UCSD-AML1 (cell line): ENCODE results near the gene TMPRSS2.
"Not testable (repeated sequence)": the region's sequence is repeated elsewhere in the genome, so short reads cannot be mapped to it uniquely, and the experiment has no call there.

ENCODE experiments used
- DNase-seq: peaks from one replicate; lab custom pipeline; 2025; ENCODE audit not compliant: unreplicated experiment; lab: John Stamatoyannopoulos, UW

Gene TMPRSS2

GRCh38 chr21:41428311-41428710 is 79.6 kb downstream of the TMPRSS2 start:
- DNase-seq = no peak

GRCh38 chr21:41427556-41427955 is 80.4 kb downstream of the TMPRSS2 start:
- no peak for DNase-seq

GRCh38 chr21:41426676-41427404 is 81.1 kb downstream of the TMPRSS2 start:
- DNase-seq = no peak

- DNase-seq = peak; percentile 88
Measured at GRCh38 chr21:41425954-41426675, 81.8 kb downstream of the TMPRSS2 start, which contains the start of gene MX1. TSS of gene MX1 (plus strand) at chr21:41426239. CDS start at chr21:41432071, 5,832 bp downstream.

GRCh38 chr21:41425588-41425953 is 82.4 kb downstream of the TMPRSS2 start:
- DNase-seq = no peak

GRCh38 chr21:41423305-41423636 is 84.7 kb downstream of the TMPRSS2 start:
- DNase-seq = not testable (repeated sequence)

GRCh38 chr21:41422546-41423304 is 85.2 kb downstream of the TMPRSS2 start:
- no peak for DNase-seq

- not testable (repeated sequence) for DNase-seq
Measured at GRCh38 chr21:41420998-41421397, 87.0 kb downstream of the TMPRSS2 start.

- DNase-seq = peak; percentile 94
Measured at GRCh38 chr21:41419921-41420862, 87.8 kb downstream of the TMPRSS2 start.

GRCh38 chr21:41418956-41419680 is 88.8 kb downstream of the TMPRSS2 start:
- DNase-seq = no peak

- no peak for DNase-seq
Measured at GRCh38 chr21:41418393-41418792, 89.6 kb downstream of the TMPRSS2 start.

- DNase-seq = not testable (repeated sequence)
Measured at GRCh38 chr21:41417505-41417904, 90.5 kb downstream of the TMPRSS2 start.
